Ishikawa (cell line): ENCODE results near the gene KCNH3.

Experiments used
- EP300 ChIP-seq: IDR thresholded peaks from 2 replicates; pipeline ENCODE4 v1.6.1; 2012; ENCODE audit warnings: borderline replicate concordance
- NFIC ChIP-seq: IDR thresholded peaks from 2 replicates; pipeline ENCODE4 v1.6.1; 2012
- RAD21 ChIP-seq: IDR thresholded peaks from 2 replicates; pipeline ENCODE4 v1.6.1; 2012; ENCODE audit warnings: low read depth

GRCh38 chr12:49548481-49548821, 9.6 kb downstream of the KCNH3 start:
- TF ChIP-seq RAD21 (no peak), EP300 (no peak), NFIC (no peak)
